PFSK-1 (cell line): ENCODE measurements around the gene CPSF7.

Source experiments
- FOXP2 ChIP-seq: optimal IDR thresholded peaks from 2 replicates; pipeline ENCODE3; 2011; ENCODE audit warnings: borderline replicate concordance, control low read depth, inconsistent platforms; ENCODE audit not compliant: insufficient read depth; ENCODE audit errors: extremely low read length, extremely low read depth
- POLR2AphosphoS5 ChIP-seq: IDR thresholded peaks from 2 replicates; pipeline ENCODE4 v1.6.1; 2012; ENCODE audit warnings: low read depth, mild to moderate bottlenecking, control low read depth, low read length, moderate library complexity
- SIN3A ChIP-seq: IDR thresholded peaks from 2 replicates; pipeline ENCODE4 v1.6.1; 2012; ENCODE audit warnings: mild to moderate bottlenecking, low read length, moderate library complexity, borderline replicate concordance; ENCODE audit not compliant: insufficient read depth
- TAF1 ChIP-seq: IDR thresholded peaks from 2 replicates; pipeline ENCODE4 v1.6.1; 2012; ENCODE audit warnings: low read length, control low read depth, borderline replicate concordance; ENCODE audit not compliant: insufficient read depth
- TF ChIP-seq, protein P1 (sequence below), 2 experiments: IDR thresholded peaks; 2 replicates each; pipeline versions ENCODE4 v1.6.1 to v1.8.0; 2011 to 2012; ENCODE audit warnings: low read depth in 2 of 2, low read length in 2 of 2, control low read depth in 1 of 2, inconsistent platforms in 1 of 2, mild to moderate bottlenecking in 1 of 2, moderate library complexity in 1 of 2; ENCODE audit not compliant: insufficient read depth in 1 of 2

CPSF7 gene

DNA sequence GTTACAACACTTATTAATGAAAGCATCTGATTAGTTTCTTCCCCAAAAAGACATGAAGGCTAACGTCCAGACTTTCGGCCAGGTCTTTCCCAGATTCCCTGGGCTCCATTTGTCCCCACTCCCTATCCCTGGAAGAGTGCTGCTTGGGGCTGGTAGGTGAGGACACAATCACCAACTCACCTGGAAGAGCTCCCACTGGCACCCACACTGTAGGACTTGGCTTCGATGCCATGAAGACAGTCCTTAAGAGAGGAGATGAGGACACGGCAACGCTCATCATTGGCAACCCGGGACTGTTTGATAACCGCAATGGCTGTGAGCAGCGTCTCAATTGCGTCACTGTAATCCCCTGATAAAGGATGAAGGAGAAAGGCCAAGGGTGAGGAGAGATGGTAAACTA is 18.2 kb downstream of the CPSF7 start:
- no peak for TF ChIP-seq TAF1
- no peak for TF ChIP-seq POLR2AphosphoS5
- TF ChIP-seq, protein P1, sequence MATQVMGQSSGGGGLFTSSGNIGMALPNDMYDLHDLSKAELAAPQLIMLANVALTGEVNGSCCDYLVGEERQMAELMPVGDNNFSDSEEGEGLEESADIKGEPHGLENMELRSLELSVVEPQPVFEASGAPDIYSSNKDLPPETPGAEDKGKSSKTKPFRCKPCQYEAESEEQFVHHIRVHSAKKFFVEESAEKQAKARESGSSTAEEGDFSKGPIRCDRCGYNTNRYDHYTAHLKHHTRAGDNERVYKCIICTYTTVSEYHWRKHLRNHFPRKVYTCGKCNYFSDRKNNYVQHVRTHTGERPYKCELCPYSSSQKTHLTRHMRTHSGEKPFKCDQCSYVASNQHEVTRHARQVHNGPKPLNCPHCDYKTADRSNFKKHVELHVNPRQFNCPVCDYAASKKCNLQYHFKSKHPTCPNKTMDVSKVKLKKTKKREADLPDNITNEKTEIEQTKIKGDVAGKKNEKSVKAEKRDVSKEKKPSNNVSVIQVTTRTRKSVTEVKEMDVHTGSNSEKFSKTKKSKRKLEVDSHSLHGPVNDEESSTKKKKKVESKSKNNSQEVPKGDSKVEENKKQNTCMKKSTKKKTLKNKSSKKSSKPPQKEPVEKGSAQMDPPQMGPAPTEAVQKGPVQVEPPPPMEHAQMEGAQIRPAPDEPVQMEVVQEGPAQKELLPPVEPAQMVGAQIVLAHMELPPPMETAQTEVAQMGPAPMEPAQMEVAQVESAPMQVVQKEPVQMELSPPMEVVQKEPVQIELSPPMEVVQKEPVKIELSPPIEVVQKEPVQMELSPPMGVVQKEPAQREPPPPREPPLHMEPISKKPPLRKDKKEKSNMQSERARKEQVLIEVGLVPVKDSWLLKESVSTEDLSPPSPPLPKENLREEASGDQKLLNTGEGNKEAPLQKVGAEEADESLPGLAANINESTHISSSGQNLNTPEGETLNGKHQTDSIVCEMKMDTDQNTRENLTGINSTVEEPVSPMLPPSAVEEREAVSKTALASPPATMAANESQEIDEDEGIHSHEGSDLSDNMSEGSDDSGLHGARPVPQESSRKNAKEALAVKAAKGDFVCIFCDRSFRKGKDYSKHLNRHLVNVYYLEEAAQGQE (IDR thresholded peaks at IDR 0.05; ENCODE audit: insufficient read depth in 1 of 2, low read depth in 2 of 2, low read length in 2 of 2), result no peak
- no peak for TF ChIP-seq SIN3A
- no peak for TF ChIP-seq FOXP2

DNA sequence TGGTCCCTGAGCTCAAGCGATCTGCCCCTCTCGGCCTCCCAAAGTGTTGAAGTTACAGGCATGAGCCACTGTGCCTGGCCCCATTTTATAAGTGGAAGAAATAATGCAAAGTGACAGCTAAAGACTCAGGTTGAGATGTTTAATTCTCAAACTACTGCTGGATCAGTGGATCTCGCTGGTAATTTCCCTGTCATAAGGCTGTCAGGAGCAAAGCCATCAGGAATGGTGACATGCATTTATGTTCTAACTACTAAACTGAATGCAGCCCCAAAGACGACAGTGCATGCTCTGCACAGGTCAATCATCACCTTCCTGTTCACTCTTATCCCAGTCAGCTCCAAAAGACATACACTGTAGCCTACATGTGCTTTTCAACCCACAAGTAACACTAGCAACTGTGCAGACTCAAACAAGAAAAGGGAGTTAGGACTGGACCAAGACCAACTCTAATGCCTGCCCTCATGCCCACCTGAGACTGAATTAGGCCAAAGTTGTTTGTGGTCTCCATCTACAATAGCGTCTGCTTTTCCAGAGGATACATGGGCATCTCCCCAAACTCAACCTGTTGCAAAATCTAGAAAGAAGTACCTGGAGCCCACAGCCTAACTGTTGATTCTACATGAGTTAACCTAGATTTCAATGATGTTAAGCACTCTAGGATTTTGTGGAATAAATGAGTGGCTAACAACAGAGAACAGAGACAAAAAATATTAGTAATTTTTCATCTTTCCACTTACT is 22.6 kb downstream of the CPSF7 start:
- TF ChIP-seq, protein P1 (IDR thresholded peaks at IDR 0.05; ENCODE audit: insufficient read depth in 1 of 2, low read depth in 2 of 2, low read length in 2 of 2), result no peak
- TF ChIP-seq TAF1, result no peak
- TF ChIP-seq POLR2AphosphoS5, result no peak
- TF ChIP-seq FOXP2, result no peak
- no peak for TF ChIP-seq SIN3A

DNA sequence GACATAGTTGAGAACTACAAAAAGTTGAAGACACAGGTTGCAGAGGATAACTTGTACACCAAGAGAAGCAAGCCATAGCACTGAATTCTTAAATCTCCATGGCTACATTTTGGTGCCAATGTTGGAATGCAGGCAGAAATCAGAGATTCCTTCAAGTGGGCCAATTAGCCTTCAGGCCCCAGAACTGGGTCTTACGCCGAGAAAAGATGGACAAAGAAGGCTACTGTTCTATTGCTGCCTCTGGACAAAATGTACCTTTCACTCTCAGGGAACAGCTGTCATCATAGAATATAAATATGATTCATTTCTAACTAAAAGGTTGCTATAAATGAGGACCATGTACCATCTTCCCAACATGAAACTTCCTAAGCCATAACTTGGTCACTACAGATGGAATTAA is 23.7 kb downstream of the CPSF7 start:
- TF ChIP-seq POLR2AphosphoS5 (no peak), TAF1 (no peak), FOXP2 (no peak), SIN3A (no peak)
- TF ChIP-seq, protein P1 (IDR thresholded peaks at IDR 0.05; ENCODE audit: insufficient read depth in 1 of 2, low read depth in 2 of 2, low read length in 2 of 2), result no peak

DNA sequence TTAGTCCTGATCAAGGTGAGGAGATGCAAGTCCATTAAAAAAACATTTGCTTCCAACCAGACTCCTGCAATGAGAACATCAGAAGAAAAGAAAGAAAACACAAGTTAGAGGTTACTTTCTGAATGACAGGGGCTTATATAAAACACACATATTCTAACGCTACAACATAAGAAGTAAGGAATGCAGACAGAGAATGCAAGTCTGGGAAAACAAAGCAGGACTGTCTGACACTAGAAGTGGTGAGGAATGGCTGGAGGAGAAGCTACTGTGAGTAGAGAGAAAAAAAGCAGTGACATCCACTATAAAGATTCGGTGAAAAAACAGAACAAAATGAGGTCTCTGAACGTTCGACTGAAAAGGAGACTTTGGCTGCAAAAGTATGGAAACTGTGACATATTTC is 25.1 kb downstream of the CPSF7 start:
- TF ChIP-seq, protein P1 (IDR thresholded peaks at IDR 0.05; ENCODE audit: insufficient read depth in 1 of 2, low read depth in 2 of 2, low read length in 2 of 2), result no peak
- no peak for TF ChIP-seq TAF1
- TF ChIP-seq POLR2AphosphoS5, result no peak
- TF ChIP-seq FOXP2, result no peak
- TF ChIP-seq SIN3A, result no peak
